Measurements from ENCODE around the gene ZNF177.

ZNF177 gene

DNA sequence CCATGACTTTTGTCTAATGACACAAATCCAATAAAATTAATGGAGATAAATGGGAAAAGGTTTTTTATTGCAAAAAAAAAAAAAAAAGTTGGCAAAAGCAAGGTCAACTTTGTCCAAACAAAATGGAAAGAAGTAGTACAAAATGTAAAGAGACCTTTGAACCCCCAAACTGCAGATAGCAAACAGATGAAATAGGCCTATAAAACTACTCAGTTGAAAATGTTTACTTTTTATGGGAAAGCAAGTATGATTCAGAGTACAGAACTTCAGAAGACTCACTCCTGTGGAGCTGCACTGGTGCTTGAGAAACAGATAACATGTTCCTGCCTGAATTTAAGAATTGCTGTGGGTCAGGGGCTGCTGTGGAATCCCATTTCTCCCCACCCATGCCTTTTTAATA is 9.8 kb upstream of the ZNF177 start:
- TF ChIP-seq, protein P1, sequence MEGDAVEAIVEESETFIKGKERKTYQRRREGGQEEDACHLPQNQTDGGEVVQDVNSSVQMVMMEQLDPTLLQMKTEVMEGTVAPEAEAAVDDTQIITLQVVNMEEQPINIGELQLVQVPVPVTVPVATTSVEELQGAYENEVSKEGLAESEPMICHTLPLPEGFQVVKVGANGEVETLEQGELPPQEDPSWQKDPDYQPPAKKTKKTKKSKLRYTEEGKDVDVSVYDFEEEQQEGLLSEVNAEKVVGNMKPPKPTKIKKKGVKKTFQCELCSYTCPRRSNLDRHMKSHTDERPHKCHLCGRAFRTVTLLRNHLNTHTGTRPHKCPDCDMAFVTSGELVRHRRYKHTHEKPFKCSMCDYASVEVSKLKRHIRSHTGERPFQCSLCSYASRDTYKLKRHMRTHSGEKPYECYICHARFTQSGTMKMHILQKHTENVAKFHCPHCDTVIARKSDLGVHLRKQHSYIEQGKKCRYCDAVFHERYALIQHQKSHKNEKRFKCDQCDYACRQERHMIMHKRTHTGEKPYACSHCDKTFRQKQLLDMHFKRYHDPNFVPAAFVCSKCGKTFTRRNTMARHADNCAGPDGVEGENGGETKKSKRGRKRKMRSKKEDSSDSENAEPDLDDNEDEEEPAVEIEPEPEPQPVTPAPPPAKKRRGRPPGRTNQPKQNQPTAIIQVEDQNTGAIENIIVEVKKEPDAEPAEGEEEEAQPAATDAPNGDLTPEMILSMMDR (IDR thresholded peaks at IDR 0.05; ENCODE audit: control insufficient read depth, insufficient read depth, low read depth, low read length, missing control alignments): no peak
- no peak overlapping the region for H3K4me3 ChIP-seq (ENCODE audit: control insufficient read depth, low read depth, low read length)
- no peak for DNase-seq (ENCODE audit: low read depth)

DNA sequence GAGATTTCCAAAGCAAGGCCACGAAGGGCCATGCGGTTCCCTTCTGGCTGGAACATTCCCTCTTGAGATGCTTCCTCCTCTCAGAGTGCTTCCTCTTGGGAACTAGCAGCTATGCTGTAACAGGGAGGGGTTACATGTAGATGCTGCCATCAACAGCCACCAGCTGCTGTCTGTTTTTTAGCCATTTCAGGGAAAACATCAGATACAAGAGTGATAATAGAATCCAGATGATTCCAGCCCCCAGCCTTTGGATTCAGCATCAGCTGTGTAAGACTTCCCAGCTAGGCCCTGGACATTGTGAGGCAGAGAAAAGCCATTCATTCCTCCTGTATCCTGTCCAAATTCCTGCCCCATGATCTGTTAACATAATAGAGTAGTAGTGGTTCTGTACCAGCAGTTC is 8.2 kb upstream of the ZNF177 start:
- no peak for DNase-seq (ENCODE audit: low read depth)
- H3K4me3 ChIP-seq (ENCODE audit: control insufficient read depth, low read depth, low read length): no peak overlapping the region
- TF ChIP-seq, protein P1 (IDR thresholded peaks at IDR 0.05; ENCODE audit: control insufficient read depth, insufficient read depth, low read depth, low read length, missing control alignments): no peak

DNA sequence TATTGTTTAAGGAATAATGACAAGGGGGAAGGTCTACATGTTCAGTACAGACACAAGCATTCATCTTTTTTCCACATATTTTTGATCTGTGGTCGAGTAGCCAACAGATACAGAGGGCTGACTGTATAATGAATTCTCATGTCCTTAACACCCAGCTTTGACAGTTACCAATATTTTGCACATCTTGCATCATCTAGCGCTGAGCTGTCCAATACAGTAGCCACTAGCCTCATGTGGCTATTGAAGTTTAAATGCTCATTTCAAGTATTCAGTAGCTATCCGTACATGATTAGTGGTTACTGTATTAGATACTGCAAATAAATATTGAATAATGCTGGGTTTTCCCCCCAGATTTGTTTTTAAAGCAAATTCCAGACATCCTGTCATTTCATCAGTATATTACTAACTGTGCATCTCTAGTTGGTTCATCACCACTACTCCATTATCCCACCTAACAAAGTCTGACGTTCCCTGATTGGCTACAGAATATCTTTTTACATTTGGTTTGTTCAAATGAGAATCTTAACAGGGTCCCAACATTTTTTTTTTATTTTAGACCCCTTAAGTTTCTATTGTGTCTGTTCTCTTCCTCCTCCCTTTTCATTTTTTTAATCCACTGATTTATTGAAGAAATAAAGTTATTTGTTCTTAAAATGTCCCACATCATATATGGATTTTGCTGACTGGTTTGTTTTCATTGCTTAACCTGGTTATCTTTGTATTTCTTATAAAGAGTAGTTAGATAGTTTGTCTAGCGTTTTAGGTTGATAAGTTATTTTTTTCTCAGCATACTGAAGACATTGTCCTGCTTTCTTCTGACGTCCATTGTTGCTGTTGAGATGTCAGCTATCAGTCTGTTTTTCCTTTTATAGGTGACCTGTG is 8.2 kb downstream of the ZNF177 start:
- TF ChIP-seq, protein P1 (IDR thresholded peaks at IDR 0.05; ENCODE audit: control insufficient read depth, insufficient read depth, low read depth, low read length, missing control alignments): no peak
- no peak overlapping the region for H3K4me3 ChIP-seq (ENCODE audit: control insufficient read depth, low read depth, low read length)
- DNase-seq (ENCODE audit: low read depth): no peak

DNA sequence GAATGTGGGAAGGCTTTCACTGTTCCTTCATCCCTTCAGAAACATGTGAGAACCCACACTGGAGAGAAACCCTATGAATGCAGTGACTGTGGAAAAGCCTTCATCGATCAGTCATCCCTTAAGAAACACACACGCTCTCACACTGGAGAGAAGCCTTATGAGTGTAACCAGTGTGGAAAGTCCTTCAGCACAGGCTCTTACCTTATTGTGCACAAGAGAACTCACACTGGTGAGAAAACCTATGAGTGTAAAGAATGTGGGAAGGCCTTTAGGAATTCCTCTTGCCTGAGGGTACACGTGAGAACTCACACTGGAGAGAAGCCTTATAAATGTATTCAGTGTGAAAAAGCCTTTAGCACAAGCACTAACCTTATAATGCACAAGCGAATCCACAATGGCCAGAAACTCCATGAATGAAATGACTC is 18.6 kb downstream of the ZNF177 start:
- no peak for DNase-seq (ENCODE audit: low read depth)
- H3K4me3 ChIP-seq (ENCODE audit: control insufficient read depth, low read depth, low read length): no peak overlapping the region
- TF ChIP-seq, protein P1 (IDR thresholded peaks at IDR 0.05; ENCODE audit: control insufficient read depth, insufficient read depth, low read depth, low read length, missing control alignments): no peak

DNA sequence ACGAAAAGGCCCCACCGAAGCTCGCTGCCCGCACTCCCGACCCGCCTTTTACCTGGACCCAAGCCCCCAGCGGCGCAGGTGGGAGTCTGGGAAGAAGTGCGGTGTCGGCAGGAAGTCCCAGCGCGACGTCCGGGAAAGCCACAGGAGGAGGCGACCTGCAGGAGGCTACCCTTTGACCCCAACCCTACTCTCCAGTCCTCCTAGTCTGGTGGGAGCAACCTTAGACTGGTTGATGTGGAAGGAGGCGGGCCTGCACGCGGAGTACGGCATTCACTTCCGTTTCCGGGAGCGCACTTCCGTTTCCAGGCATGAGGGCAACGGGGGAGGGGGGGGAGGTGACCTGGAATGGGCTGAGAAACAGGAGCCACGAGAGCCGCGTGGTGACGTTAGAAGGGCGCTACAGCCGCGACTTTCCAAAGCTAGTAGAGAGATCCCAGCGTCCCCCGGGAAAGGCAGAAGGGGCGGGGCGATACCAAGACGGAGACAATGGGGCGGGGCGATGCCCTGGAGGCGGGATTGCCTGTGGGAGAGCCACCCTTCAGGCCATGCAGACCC is 44.1 kb downstream of the ZNF177 start:
- peak overlapping the region; percentile 95 for H3K4me3 ChIP-seq (ENCODE audit: control insufficient read depth, low read depth, low read length)
- TF ChIP-seq, protein P1 (IDR thresholded peaks at IDR 0.05; ENCODE audit: control insufficient read depth, insufficient read depth, low read depth, low read length, missing control alignments): no peak
- DNase-seq (ENCODE audit: low read depth): peak; percentile 46

DNA sequence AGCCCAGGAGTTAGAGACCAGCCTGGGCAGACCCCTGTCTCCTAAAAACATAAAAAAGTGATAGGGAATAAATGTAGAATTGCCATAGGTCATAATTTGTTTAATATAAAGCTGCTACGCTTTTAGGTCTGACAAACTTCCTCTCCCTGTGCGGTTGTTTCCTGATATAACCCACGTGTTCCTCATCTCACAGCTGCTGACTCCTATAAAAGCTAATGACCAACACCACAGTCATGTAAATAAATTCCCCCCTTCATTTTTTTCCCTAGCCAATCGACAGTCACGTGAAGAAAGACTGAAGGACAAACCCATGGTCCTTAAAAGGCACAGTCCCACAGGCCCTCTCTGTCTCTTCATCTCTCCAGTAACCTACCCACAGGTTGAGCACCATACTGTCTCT is 45.0 kb downstream of the ZNF177 start:
- DNase-seq (ENCODE audit: low read depth): no peak
- peak overlapping the region; percentile 95; the same call in 1 of the 2 replicates for H3K4me3 ChIP-seq (ENCODE audit: control insufficient read depth, low read depth, low read length)
- TF ChIP-seq, protein P1 (IDR thresholded peaks at IDR 0.05; ENCODE audit: control insufficient read depth, insufficient read depth, low read depth, low read length, missing control alignments): no peak
